ENCODE measurements around the gene RYR2.

Gene RYR2

DNA sequence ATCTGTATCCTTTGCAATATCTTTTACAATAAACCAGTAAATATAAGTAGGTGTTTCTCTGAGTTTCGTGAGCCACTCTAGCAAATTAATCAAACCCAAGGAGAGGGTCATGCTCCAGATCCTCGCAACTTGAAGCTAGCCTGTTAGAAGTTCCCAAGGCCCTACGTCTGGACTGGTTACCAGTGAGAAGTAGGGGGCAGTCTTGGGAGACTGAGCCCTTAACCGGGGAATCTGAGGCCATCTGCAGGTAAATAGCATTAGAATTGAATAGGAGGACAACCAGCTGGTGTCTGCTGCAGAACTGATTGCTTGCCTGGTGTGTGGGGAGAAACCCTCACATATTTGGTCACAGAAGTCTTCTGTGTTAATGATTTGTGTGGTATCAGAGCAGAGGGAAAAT lies 190.5 kb downstream of the RYR2 start:
- no peak for DNase-seq (ENCODE audit: low read depth)
- TF ChIP-seq, protein P1, sequence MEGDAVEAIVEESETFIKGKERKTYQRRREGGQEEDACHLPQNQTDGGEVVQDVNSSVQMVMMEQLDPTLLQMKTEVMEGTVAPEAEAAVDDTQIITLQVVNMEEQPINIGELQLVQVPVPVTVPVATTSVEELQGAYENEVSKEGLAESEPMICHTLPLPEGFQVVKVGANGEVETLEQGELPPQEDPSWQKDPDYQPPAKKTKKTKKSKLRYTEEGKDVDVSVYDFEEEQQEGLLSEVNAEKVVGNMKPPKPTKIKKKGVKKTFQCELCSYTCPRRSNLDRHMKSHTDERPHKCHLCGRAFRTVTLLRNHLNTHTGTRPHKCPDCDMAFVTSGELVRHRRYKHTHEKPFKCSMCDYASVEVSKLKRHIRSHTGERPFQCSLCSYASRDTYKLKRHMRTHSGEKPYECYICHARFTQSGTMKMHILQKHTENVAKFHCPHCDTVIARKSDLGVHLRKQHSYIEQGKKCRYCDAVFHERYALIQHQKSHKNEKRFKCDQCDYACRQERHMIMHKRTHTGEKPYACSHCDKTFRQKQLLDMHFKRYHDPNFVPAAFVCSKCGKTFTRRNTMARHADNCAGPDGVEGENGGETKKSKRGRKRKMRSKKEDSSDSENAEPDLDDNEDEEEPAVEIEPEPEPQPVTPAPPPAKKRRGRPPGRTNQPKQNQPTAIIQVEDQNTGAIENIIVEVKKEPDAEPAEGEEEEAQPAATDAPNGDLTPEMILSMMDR (IDR thresholded peaks at IDR 0.05; ENCODE audit: insufficient read depth, low read depth, low read length, missing control alignments) = no peak

DNA sequence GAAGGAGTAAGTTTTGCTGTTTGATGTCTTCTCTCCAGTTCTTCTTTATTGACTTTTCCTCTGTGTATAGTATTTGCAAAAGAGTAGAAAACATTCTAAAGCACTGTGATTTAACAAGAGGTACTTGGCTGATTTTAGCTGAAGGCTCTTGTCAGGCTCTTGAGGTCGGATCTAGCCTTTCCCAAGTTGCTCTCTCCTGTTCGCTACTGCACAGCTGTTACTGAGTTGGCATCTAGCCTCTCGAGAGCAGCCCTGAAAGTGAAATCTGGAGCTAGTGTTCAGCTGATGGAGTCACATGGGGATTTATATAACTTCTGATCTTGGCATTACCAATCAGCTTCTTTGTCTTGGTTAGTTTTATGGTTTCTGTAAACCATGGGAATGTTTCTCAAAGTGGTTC lies 193.1 kb downstream of the RYR2 start:
- TF ChIP-seq, protein P1 (IDR thresholded peaks at IDR 0.05; ENCODE audit: insufficient read depth, low read depth, low read length, missing control alignments) = no peak
- no peak for DNase-seq (ENCODE audit: low read depth)
- H3K4me3 ChIP-seq (ENCODE audit: low read depth, low read length) = no peak overlapping the region

More for the DNA sequence above, 190.5 kb downstream of the RYR2 start:
- no peak overlapping the region for H3K4me3 ChIP-seq (ENCODE audit: low read depth, low read length)

DNA sequence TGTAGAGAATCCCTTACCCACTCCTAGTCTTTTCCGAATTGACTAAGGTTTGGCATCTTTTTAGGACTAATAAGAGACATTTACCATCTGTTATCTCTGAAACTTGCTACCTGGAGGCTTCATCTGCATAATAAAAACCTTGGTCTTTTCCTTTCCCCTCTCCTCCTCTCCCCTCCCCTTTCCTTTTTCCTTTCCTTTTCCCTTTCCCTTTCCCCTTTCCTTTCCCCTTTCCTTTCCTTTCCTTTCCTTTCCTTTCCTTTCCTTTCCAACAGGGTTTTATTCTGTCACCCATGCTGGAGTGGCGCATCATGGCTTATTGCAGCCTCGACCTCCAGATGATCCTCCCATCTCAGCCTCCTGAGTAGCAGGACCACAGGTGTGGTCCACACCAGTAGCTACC lies 195.7 kb downstream of the RYR2 start:
- DNase-seq (ENCODE audit: low read depth) = no peak
- H3K4me3 ChIP-seq (ENCODE audit: low read depth, low read length) = no peak overlapping the region

DNA sequence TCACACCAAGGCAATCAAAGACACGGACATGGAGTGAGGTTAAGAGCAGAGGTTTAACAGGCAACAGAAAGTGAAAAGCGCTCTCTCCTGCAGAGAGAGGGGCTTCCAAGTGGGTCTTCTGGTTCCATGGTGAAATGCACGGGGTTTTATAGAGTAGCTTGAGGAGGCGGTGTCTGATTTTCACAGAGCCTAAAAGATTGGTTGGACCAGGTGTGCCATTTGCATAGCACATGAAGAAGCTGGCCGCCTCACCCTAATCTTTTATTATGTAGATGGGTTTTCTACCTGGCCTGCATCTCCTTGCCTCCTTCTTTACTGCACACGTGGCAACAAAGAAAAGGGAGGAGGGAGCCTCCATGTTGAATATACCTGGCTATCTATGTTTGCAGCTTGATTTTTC lies 197.3 kb downstream of the RYR2 start:
- DNase-seq (ENCODE audit: low read depth) = no peak
- TF ChIP-seq, protein P1 (IDR thresholded peaks at IDR 0.05; ENCODE audit: insufficient read depth, low read depth, low read length, missing control alignments) = no peak
- H3K4me3 ChIP-seq (ENCODE audit: low read depth, low read length) = no peak overlapping the region

More for the DNA sequence above, 195.7 kb downstream of the RYR2 start:
- TF ChIP-seq, protein P1 (IDR thresholded peaks at IDR 0.05; ENCODE audit: insufficient read depth, low read depth, low read length, missing control alignments) = no peak

DNA sequence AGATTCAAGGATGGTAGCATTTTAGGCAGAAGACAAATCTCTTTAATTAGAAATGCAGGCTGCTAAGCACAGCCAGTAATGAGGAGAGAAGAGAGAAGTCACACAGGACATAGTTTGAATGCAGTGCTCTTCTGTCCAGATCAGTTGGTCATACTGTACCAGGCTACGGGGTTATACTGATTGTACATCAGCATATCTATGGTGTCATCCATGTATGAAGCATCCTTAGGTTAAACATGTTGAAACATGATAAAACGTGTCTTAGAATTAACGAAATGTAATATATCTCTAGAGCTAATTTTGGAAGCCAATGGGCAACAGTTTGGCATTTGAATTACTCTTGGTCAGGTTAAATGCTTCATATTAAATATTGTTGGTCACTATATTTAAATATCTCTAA lies 199.1 kb downstream of the RYR2 start:
- no peak for DNase-seq (ENCODE audit: low read depth)
- TF ChIP-seq, protein P1 (IDR thresholded peaks at IDR 0.05; ENCODE audit: insufficient read depth, low read depth, low read length, missing control alignments) = no peak

DNA sequence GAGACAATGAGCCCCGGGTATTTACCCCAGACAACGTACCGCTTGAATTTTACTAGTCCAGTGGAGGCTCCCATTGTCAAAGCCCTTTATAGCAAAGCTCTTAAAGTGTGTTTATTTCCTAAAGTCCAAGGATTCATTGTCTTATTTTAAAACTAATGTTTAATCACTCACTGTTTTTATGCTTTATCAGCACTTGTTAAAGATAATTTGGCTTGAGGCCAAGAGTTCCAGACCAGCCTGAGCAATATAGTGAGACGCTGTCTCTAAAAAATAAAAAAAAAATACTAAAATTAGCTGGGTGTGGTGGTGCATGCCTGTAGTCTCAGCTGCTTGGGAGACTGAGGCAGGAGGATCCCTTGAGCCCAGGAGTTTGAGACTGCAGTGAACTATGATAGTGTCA lies 202.8 kb downstream of the RYR2 start:
- DNase-seq (ENCODE audit: low read depth) = no peak
- H3K4me3 ChIP-seq (ENCODE audit: low read depth, low read length) = no peak overlapping the region
- TF ChIP-seq, protein P1 (IDR thresholded peaks at IDR 0.05; ENCODE audit: insufficient read depth, low read depth, low read length, missing control alignments) = no peak

More for the DNA sequence above, 199.1 kb downstream of the RYR2 start:
- H3K4me3 ChIP-seq (ENCODE audit: low read depth, low read length) = no peak overlapping the region

DNA sequence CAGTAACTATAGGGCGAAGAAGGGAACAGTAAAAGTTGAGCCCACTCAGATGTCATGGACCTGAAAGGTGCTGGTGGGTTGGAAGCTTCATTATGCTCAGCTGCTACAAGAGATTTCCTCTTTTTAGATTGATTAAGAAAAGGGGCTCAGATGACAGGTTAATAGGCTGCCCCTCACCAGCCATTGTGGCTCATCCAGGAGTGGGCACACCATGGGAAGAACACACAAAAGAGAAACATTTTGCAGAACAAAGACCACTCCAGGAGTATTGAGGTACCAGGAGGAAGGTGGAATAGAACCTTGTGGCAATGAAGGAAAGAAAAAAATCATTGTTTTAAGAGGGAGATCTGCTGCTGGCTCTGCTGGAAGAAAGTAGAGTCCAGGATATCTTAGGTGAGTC lies 205.5 kb downstream of the RYR2 start:
- no peak for DNase-seq (ENCODE audit: low read depth)
- H3K4me3 ChIP-seq (ENCODE audit: low read depth, low read length) = no peak overlapping the region
- TF ChIP-seq, protein P1 (IDR thresholded peaks at IDR 0.05; ENCODE audit: insufficient read depth, low read depth, low read length, missing control alignments) = no peak
